Activated CD8-positive, alpha-beta memory T cell treated with anti-CD3 and anti-CD28 coated beads for 36 hours (primary cell): ENCODE measurements around the gene ZNF501. TPM values are rescaled to one million over a fixed set of nuclear protein-coding genes. Genes with fewer than 3 reads are reported as not detected.

Source experiments
- CTCF ChIA-PET: fragments of 350-600 bp; sonication (Branson Sonifier 250); formaldehyde crosslinking; loops from one replicate; lab custom pipeline; 2021; ENCODE audit warnings: antibody characterized with exemption; lab: Charles Lee
- POLR2A ChIA-PET: fragments of 350-600 bp; sonication (Branson Sonifier 250); formaldehyde crosslinking; loops from one replicate; lab custom pipeline; 2021; ENCODE audit warnings: antibody characterized with exemption; lab: Charles Lee
- total RNA-seq, 2 experiments: library from RNA; stranded (reverse); gene quantifications; one replicate each; pipeline ENCODE4 v1.2.3, GENCODE V29; 2021

ZNF501 gene
- 1 to 10 TPM; 3.6 to 5.0 TPM for total RNA-seq

DNA sequence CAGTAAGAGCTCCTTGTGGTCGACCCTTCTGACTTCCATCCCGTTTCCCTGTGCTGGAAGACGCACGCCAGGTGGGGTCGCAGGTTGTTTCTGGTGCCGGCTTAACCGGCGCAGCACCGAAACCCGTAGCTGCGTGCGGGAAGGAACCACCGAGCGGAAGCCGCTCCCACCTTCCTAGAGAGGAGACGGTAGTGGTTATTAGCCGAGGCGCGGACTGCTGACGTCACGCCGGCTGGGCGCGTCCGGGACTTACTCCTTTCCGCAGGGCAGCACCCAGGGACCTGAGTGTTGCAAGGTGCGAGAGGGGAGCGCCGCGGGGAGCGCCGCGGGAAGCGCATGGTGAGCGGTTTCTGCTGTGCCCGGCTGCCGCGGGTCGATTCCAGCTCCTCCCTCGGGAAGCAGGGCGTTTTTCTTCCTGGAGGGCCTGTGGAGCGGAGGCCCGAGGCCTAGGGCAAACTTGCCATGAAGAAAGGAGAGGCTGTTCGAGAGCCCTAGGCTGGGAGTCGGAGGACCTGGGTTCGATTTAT is at the start of gene ZNF501:
ZNF501 (plus strand) TSS at position 252 of the 527 bp plus-strand sequence. CDS start 4,787 bp downstream, outside the sequence.
- POLR2A ChIA-PET: interaction anchor here (1.8 kb wide), 1 partner anchor 32 kb away, joined by 12 read pairs; the partner anchor contains the start of genes KIAA1143 and KIF15
- CTCF ChIA-PET: interaction anchor here (1.4 kb wide), 1 partner anchor 31 kb away, joined by 6 read pairs; the partner anchor contains the start of genes KIAA1143 and KIF15

DNA sequence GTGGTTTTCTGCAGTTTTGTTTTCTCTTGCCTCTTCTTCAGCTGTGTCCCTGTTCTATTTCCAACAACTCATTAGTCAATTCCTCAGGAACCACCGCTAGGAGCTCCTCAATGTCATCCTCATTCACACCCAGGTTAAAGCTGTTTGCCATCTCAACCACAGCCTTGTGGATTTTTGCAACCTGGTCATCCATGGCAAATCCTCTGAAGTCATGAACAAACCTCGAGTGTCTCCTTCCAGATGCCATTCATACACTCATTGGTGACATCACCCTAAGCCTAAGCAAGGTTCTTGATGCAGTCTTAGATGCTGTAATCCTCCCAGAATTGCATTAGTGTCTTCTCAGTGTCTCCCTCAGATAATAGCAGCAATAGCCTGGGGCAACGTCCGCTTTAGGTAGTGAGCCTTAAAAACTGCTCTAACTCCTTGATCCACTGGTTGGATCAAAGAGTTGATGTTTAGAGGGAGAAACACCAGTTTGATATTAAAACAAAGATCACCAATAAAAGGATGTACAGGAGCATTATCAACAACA is 48.4 kb upstream of the ZNF501 start:
- ChIA-PET POLR2A (no interaction called here), CTCF (no interaction called here)

DNA sequence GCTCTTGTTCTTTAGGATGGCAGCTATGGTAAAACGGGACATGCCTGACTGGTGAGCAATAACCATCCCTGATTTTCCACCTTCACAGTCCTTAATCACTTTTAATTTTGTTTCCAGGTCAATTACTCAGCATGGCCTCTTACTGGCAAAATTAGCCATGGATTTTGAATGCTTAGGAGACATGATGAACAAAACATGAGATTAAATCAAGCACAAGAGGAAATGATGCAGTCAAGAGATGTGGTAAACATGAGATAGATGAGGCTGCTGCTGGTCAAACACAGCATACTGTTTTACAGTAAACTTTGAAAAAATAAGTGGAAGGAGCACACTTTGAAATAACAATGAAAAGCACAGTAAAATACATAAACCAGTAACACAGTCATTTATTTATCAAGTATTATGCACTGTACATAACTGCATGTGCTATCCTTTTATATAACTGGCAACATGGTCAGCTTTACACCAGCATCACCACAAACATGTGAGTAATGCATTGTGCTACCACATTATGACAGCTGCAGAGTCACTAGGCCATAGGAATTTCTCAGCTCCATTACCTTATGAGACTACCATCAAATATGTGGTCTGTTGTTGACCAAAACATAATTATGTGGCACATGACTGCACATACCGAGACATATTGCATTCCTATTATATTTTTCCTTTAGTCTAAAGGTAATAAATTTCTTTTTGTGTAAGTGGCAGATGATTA is 47.1 kb upstream of the ZNF501 start:
- CTCF ChIA-PET: interaction anchor here (0.5 kb wide), 1 partner anchor 34 kb away, joined by 3 read pairs; the partner anchor contains the start of gene ZNF35
- POLR2A ChIA-PET: no interaction called here

DNA sequence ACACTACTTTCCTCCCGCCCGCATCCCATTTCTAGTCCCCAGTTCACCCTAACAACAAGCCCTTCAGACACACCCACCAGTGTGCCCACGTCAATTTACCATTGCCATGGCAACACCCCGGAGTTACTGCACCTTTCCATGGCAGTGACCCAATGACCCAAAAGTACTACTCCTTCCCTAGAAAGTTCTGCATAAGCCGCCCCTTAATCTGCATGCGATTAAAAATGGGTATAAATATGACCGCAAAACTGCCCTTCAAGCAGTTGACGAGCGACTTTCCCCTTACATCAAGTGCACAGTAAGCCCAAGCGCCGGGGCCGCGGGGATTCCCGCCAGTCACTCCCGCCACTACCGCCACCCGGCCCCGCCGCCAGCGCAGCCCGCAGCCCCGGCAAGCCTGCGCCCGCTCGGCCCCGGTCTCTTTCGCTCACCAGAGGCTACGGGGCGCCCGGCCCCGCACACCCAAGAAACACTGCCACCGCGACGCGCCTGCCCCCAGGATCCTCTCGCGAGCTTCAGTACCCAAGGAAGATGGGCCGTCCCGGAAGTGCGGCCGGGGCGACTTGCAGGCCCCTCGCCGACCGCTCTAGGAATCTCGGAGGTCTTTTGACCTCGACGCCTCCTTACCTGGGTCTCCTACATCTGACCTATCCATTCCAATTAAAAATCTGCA is 44.2 kb upstream of the ZNF501 start:
- ChIA-PET POLR2A (no interaction called here), CTCF (no interaction called here)

DNA sequence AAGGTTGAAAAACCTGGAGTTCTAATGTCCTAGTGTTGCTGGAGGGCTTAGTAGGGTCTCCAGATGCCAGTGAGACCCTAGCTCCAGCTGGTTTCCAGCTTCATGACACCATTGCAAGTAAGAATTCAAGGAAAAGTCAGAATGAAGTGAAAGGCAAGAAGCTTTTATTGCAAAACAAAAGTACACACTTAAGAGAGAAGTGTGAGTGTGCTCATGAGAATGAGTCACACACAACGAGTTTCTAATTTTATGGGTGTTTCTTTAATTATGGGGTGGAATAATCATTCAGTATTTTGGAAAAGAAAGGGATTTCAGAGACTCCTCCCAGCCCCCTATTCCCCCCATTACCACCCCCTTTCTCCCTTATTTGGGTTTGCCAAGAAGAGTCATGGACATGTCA is 41.5 kb upstream of the ZNF501 start:
- POLR2A ChIA-PET: no interaction called here
- CTCF ChIA-PET: no interaction called here

DNA sequence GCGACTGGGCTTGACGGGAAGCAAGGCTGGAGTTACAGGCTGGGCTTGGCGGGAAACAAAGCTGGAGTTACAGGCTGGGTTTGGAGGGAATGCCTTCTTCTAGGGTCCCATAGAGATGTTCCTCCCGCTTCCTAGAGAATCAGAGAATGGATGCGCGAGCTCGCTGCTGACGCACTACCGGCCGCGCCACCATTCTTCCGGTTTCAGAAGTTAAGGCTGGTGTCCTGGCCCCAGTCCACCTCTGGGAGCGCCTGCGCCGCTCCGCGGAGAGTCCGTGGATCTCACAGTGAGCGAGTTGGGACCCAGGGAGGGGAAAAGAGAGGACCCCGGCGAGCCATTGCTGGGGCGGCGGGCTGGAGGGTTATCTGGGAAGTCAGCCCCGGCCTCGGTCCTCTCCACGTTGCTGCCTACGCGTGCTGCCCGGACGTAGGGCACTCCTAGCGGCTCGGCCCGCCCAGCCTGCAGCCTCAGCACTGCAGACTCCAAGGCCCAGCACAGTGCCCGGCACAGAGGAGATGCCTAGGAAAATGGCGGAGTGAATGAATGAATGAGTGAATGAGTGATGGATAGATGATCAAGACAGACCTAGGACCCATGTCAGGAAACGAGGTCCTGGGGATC is 16.9 kb upstream of the ZNF501 start, which contains the start of gene ZNF502:
ZNF502 (plus strand) TSS at position 206 of the 621 bp plus-strand sequence. CDS start 7,602 bp downstream, outside the sequence.
- POLR2A ChIA-PET: no interaction called here

DNA sequence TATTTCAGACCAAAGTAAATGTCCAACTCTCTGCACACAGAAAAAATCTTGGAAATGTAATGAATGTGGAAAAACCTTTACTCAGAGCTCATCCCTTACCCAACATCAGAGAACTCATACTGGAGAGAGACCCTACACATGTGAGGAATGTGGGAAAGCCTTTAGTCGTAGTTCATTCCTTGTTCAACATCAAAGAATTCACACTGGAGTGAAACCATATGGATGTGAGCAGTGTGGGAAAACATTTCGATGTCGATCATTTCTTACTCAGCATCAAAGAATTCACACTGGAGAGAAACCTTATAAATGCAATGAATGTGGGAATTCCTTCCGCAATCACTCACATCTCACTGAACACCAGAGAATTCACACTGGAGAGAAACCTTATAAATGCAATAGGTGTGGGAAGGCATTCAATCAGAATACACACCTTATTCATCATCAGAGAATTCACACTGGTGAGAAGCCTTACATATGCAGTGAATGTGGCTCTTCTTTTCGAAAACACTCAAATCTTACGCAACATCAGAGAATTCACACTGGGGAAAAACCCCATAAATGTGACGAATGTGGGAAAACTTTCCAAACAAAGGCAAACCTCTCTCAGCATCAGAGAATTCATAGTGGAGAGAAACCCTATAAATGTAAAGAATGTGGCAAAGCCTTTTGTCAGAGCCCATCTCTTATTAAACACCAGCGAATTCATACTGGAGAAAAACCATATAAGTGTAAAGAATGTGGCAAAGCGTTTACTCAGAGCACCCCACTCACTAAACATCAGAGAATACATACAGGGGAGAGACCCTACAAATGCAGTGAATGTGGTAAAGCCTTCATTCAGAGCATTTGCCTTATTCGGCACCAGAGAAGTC is 8.0 kb upstream of the ZNF501 start:
- POLR2A ChIA-PET: no interaction called here
- CTCF ChIA-PET: no interaction called here

More for the DNA sequence above, 16.9 kb upstream of the ZNF501 start, which contains the start of gene ZNF502:
- CTCF ChIA-PET: interaction anchor here (0.6 to 1.0 kb wide), 2 partner anchors 10 to 90 kb away, joined by 3 to 4 read pairs; no protein-coding TSS in a partner anchor

DNA sequence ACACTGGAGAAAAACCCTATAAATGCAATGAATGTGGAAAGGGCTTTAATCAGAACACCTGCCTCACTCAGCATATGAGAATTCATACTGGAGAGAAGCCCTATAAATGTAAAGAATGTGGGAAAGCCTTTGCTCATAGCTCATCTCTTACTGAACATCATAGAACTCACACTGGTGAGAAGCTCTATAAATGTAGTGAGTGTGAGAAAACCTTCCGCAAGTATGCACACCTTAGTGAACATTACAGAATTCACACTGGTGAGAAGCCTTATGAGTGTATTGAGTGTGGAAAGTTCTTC is 7.4 kb upstream of the ZNF501 start:
- ChIA-PET POLR2A (no interaction called here), CTCF (interaction anchor here (1.0 kb wide), 1 partner anchor 10 kb away, joined by 3 read pairs; no protein-coding TSS in a partner anchor)

DNA sequence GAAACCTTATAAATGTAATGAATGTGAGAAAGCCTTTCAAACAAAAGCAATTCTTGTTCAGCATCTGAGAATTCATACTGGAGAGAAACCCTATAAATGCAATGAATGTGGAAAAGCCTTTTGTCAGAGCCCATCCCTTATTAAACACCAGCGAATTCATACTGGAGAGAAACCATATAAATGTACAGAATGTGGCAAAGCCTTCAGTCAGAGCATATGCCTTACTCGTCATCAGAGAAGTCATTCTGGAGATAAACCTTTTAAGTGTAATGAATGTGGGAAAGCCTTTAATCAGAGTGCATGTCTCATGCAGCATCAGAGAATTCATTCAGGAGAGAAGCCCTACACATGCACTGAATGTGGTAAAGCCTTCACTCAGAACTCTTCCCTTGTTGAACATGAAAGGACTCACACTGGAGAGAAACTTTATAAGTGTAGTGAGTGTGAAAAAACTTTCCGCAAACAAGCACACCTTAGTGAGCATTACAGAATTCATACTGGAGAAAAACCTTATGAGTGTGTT is 5.3 kb downstream of the ZNF501 start:
- ChIA-PET CTCF (no interaction called here), POLR2A (no interaction called here)

DNA sequence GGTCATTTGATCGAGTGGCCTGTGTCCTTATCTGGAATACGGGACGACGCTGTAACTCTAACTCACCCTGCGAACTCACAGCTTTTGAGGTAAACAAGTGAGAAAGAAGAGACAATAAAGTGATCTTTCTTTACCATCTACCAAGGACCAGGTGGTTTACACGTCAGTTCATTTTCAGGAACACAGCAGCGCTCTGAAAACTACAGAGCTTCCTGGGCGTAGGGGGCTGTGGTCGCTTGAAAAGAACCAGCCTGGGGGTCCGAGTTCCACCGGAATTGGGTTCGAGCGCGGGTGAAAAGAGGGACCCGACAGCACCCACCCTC is 31.6 kb downstream of the ZNF501 start:
- CTCF ChIA-PET: interaction anchor here (1.7 kb wide), 1 partner anchor 32 kb away, joined by 6 read pairs; the partner anchor contains the start of gene ZNF501
- POLR2A ChIA-PET: interaction anchor here (1.0 to 2.3 kb wide), 3 partner anchors 32 to 250 kb away, joined by 3 to 12 read pairs (median 3); partner anchors contain the start of genes ZNF197 and ZNF501

DNA sequence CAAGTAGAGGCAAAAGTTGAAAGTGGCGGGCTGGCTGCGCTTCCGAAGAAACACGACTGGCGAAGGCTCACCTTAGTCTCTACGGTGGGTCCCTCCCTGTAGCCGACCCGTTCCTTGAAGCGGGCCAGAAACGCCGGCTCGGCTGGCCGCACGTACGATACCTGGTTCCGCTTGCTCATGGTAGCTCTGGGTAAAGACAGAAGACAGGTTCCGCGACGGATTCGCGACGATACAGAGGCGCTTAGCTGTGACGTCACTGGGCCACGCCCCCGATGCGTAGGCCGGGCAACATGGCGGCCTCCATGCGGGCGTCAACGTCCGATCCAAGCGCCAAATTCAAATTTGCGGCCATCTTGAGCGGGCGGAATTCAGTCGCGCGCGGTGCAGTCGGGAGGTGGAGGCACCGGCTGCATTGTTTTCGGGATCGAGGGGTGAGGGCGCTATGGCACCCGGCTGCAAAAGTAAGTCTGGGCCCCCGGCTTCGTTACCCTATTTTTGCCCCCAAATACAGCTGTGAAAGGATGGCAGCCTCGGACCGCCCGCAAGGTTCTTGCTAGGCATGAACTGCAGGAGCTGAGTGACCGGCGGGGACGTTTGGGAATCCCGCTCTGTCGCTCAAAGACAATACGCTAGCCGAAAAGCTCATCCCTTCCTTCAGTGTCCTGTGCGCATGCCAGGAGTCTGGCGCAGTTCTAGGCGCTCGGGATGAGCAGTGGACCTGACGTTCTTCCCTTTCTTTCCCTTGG is 32.2 kb downstream of the ZNF501 start, which contains the start of the genes KIAA1143 and KIF15:
KIAA1143 (minus strand) TSS at position 196 of the 746 bp plus-strand sequence; CDS start at position 179, 17 bp downstream.
KIF15 (plus strand) TSS at position 371 of the 746 bp plus-strand sequence; CDS start at position 443, 72 bp downstream.
- ChIA-PET POLR2A (interaction anchor here (1.0 to 2.3 kb wide), 2 partner anchors 32 to 137 kb away, joined by 3 to 12 read pairs; partner anchors contain the start of genes ZNF197 and ZNF501), CTCF (interaction anchor here (1.0 to 1.7 kb wide), 2 partner anchors 32 to 34 kb away, joined by 3 to 6 read pairs; partner anchors contain the start of gene ZNF501)

DNA sequence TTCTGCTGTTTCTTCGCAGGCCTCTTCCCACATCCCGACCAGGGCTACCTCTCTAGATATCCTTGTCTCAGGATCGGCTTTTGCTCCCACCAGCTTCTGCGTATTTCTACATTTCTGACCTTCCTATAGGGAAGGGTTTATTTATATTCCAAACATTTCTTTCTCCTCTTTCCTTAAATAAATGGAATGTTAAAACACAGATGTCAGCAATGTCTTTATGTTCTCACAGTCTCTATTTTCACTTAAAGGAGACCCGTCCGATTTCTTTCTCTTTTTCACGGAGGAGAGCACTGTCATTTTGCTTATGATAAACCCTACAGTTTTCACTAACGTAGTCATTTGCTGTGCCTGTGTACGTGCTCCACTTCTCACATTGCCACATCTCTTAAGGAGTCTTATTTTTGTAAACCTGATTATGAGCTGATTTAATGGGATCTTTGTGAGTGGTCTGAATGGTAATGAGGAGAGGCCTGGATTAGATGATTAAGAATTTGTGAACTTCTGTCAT is 32.8 kb downstream of the ZNF501 start:
- ChIA-PET CTCF (interaction anchor here (1.0 kb wide), 1 partner anchor 35 kb away, joined by 3 read pairs; no protein-coding TSS in a partner anchor), POLR2A (interaction anchor here (2.3 kb wide), 1 partner anchor 33 kb away, joined by 12 read pairs; the partner anchor contains the start of gene ZNF501)

DNA sequence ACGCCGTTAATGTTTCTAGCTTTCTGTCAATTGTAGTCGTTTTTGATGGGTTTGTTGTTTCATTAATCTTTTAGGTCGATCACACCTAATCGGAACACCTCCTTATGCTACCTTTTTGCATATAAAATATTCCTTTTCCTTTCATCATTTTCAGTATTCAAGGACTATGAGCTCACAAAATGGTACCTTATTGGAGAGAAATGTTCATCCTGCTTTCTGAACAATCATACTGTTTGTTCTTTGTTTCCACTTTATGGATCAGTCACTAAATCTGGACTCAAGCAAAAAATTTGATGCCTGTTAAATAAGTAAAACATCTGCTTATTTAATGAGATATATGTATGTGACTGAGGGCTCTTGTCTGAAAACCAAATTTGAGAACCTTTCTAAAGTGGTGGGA is 33.3 kb downstream of the ZNF501 start:
- CTCF ChIA-PET: no interaction called here
- POLR2A ChIA-PET: interaction anchor here (0.6 to 2.3 kb wide), 3 partner anchors 32 to 1912 kb away, joined by 3 to 12 read pairs (median 7); partner anchors contain the start of gene ZNF501

DNA sequence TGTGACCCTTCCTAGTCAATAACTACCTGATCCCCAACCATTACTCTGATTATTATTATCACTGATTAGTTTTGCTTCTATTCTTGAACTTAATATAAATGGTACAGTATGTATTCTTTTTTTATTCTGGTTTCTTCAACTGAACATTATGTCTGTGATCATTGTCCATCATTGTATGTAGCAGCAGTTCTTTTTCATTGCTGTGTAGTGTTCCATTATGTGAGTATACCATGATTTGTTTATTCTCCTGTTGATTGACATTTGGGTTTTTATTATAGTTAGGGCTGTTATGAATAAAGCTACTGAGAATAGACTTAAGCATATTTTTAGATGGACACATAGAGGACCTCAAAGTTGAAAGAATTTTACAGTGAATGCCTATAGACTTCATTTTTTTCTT is 34.8 kb downstream of the ZNF501 start:
- CTCF ChIA-PET: no interaction called here
- POLR2A ChIA-PET: no interaction called here

DNA sequence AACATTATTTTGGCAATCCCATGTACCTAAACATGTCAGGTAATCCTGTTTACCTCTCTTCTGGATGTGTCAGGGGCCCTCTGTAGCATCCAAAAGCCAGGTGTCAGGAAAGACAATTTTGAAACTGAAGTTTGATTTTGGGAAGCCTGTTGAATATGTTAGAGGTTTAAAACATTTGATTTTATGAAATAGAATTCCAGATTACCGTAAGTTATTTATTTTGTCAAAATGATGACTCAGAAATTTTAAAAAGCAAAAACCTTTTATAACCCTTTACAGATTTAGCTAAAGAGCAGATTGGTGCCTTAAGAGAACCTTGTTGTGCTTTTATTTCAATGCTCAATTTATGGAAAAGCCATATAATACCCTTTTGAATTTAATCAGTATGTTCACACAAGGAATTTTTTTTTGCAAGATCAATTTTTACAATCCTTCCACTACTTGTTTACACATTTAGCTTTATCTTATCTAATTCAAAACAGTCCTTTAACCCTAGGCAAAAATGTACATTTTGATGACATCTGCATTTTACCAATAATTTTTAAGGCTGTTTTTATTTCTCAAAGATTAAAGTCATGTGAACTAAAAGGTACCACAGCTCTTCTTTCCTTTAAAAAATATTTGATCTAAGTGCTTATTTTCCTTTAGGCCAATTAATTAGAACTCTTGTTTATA is 42.1 kb downstream of the ZNF501 start:
- POLR2A ChIA-PET: no interaction called here
- CTCF ChIA-PET: no interaction called here

DNA sequence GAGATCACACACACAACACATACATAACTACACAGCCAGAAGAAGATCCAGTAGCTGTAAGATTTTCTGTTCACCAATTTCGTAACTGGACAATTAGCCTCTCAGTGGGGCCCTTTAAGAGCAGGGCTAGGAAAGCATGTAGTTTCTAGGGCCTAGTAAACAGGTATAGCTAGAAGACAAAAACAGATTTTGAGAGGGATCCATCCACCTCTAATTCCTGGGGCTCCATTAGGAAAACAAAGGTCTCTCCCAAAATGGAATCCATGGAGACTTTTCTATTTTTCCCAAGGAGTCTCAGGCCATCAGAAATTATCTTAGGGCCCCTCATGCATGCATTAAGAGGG is 42.6 kb downstream of the ZNF501 start:
- ChIA-PET POLR2A (no interaction called here), CTCF (no interaction called here)
